Kidney (tissue), 14 donors: Measurements from ENCODE around the gene GRB10. TPM values are rescaled to one million over a fixed set of nuclear protein-coding genes. Genes with fewer than 3 reads are reported as not detected.

Source experiments
- DNase-seq, 5 donors: peaks; one replicate each; pipeline ENCODE4 v3.0.0-alpha.2; 2013 to 2020
- FAIRE-seq: peaks from 2 replicates; lab custom pipeline; 2012; peaks lifted over from hg19 to GRCh38; lab: Jason Lieb, UNC
- H3K27ac ChIP-seq, 2 donors: one replicate each; pipeline ENCODE4 v1.7.0; 2013; ENCODE audit warnings: low read depth in 2 of 2, low read length in 2 of 2, inconsistent platforms in 1 of 2
- H3K27me3 ChIP-seq: one replicate; pipeline ENCODE4 v1.7.1; 2013; ENCODE audit warnings: low read length, inconsistent platforms; ENCODE audit not compliant: control insufficient read depth, insufficient read depth
- H3K36me3 ChIP-seq, 3 donors: one replicate each; pipeline versions ENCODE4 v1.7.0 to v1.7.1; 2013; ENCODE audit warnings: low read length in 3 of 3, control low read depth in 1 of 3, inconsistent platforms in 1 of 3; ENCODE audit not compliant: insufficient read depth in 3 of 3, control insufficient read depth in 2 of 3
- H3K4me1 ChIP-seq, 3 donors: one replicate each; pipeline versions ENCODE4 v1.7.0 to v1.7.1; 2013; ENCODE audit warnings: low read length in 3 of 3, inconsistent platforms in 1 of 3, low read depth in 1 of 3; ENCODE audit not compliant: control insufficient read depth in 2 of 3, insufficient read depth in 2 of 3
- H3K4me3 ChIP-seq, 3 donors: one replicate each; pipeline versions ENCODE4 v1.7.0 to v1.8.1; 2013; ENCODE audit warnings: low read length in 3 of 3, control low read depth in 1 of 3, inconsistent platforms in 1 of 3
- H3K9ac ChIP-seq, 3 donors: one replicate each; pipeline versions ENCODE4 v1.7.0 to v1.7.1; 2013; ENCODE audit warnings: low read length in 3 of 3, control low read depth in 1 of 3, inconsistent platforms in 1 of 3
- H3K9me3 ChIP-seq, 3 donors: one replicate each; pipeline versions ENCODE4 v1.7.0 to v1.7.1; 2013; ENCODE audit warnings: low read length in 3 of 3, control low read depth in 1 of 3, inconsistent platforms in 1 of 3; ENCODE audit not compliant: control insufficient read depth in 2 of 3, insufficient read depth in 1 of 3
- intact Hi-C: fragments of 100-400 bp; cut with DNase I; formaldehyde crosslinking; loops from one replicate; pipeline ENCODE4 v1.11.1; 2022
- polyA plus RNA-seq: library from polyadenylated mRNA; stranded (reverse); fragments of 350-450 nt; fragmentation: Illumina TruSeq; extraction: RNeasy Lipid Tissue Mini Kit (QIAGEN cat#74804); gene quantifications from one replicate; pipeline ENCODE4 v1.2.3, GENCODE V29; 2014; ENCODE audit warnings: low read depth, low replicate concordance; ENCODE audit not compliant: insufficient read depth
- total RNA-seq: library from RNA; stranded (reverse); fragmentation: NEBNext Ultra II Directional; extraction: Animal tissue kit (Norgen Biotek cat#: 25700); gene quantifications from one replicate; pipeline ENCODE4 v1.2.1, GENCODE V29; 2021
- TF ChIP-seq, protein P1 (sequence below): IDR thresholded peaks from 3 replicates; pipeline ENCODE4 v1.5.1; 2012; ENCODE audit warnings: mild to moderate bottlenecking, moderate library complexity, borderline replicate concordance; ENCODE audit not compliant: insufficient read depth; ENCODE audit errors: extremely low read depth
- donor health status: control.
- donor health status: control.
- donor health status: control.
- donor health status: control.
- donor health status: control.
- donor health status: DM: yes; HTN: yes; CAD: no.
- donor health status: Normal renal cell carcinoma (clear cell type).

The GRB10 gene
- total and polyA plus RNA-seq, 2 donors from 2014 or later = 32.3 to 57.8 TPM

DNA sequence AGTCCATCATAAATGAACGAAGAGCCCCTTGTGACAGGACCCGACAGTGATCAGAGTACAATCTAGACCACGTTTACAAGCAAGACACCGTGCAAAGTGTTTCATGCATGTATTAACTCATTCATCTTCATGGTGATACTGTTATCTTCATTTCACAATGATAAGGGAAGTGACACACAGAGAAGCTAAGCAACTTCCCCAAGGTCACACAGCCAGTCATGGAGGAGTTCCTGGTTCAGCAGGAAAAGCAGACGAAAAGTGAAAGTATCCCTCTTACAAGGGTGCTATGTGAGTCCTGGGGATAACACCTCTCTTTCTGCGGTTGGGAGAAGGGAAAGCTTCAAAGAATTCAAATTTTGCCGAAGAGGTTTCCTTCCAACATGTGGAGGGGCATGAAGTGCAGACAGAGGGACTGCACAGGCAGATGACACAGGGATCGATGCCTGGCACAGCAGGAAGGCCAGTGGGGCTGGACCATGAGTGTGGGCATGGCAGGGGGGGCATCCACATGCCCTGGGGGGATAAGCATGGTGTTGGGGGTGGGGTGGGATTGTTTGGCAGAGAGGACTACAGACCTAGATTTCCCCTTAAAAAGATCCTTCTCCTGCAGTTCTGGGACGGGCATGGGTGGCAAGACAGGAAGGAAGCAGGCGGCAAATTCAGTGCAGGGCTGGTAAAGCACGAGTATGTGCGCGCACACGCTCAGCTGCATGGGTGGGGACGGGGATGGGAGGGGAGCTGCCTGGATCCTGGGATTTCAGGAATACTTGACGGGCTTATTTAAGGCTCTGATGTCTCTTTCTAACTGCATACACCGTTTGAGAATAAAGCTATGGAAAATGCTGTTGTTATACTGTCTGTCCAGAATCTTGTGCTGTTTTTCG, 184.0 kb downstream of the GRB10 start:
- intact Hi-C loops = no loop called here

GRCh38 chr7:50596484-50596883, 186.2 kb downstream of the GRB10 start:
- intact Hi-C loops = no loop called here
- Histone ChIP-seq H3K27me3 (no peaks in the 10 kb centered on the region), H3K36me3 (peaks cover 0 to 17% (median 8%) of the 10 kb centered on the region in 3 donors), H3K4me3 (no peak overlapping the region), H3K27ac (no peak overlapping the region), H3K9ac (no peak overlapping the region), H3K4me1 (no peaks in the 10 kb centered on the region), H3K9me3 (no peaks in the 10 kb centered on the region)
- TF ChIP-seq, protein P1, sequence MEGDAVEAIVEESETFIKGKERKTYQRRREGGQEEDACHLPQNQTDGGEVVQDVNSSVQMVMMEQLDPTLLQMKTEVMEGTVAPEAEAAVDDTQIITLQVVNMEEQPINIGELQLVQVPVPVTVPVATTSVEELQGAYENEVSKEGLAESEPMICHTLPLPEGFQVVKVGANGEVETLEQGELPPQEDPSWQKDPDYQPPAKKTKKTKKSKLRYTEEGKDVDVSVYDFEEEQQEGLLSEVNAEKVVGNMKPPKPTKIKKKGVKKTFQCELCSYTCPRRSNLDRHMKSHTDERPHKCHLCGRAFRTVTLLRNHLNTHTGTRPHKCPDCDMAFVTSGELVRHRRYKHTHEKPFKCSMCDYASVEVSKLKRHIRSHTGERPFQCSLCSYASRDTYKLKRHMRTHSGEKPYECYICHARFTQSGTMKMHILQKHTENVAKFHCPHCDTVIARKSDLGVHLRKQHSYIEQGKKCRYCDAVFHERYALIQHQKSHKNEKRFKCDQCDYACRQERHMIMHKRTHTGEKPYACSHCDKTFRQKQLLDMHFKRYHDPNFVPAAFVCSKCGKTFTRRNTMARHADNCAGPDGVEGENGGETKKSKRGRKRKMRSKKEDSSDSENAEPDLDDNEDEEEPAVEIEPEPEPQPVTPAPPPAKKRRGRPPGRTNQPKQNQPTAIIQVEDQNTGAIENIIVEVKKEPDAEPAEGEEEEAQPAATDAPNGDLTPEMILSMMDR = no peak
- FAIRE-seq (no peak), DNase-seq (no peak)

More for the DNA sequence above, 184.0 kb downstream of the GRB10 start:
- no peaks in the 10 kb centered on the region for H3K27me3 ChIP-seq
- FAIRE-seq (no peak), DNase-seq (no peak)
- H3K4me3 ChIP-seq = no peak overlapping the region
- peaks cover 0 to 22% (median 20%) of the 10 kb centered on the region in 3 donors for H3K36me3 ChIP-seq
- no peak overlapping the region for H3K9ac ChIP-seq
- no peaks in the 10 kb centered on the region for H3K4me1 ChIP-seq
- H3K9me3 ChIP-seq = no peaks in the 10 kb centered on the region
- TF ChIP-seq, protein P1 = no peak
- H3K27ac ChIP-seq = no peak overlapping the region

GRCh38 chr7:50595491-50596102, 187.1 kb downstream of the GRB10 start:
- Histone ChIP-seq H3K9me3 (no peaks in the 10 kb centered on the region), H3K27me3 (no peaks in the 10 kb centered on the region), H3K4me1 (no peaks in the 10 kb centered on the region), H3K27ac (no peak overlapping the region), H3K36me3 (peaks cover 0 to 14% (median 8%) of the 10 kb centered on the region in 3 donors), H3K9ac (no peak overlapping the region), H3K4me3 (no peak overlapping the region)
- TF ChIP-seq, protein P1 = peak; percentile 32
- FAIRE-seq = no peak
- peak in 1 of 5 donors; percentile 39 for DNase-seq
- intact Hi-C loops = no loop called here
